Endometrial microvascular endothelial cells (primary cell): ENCODE measurements around the gene TPMT. TPM values are rescaled to one million over a fixed set of nuclear protein-coding genes. Genes with fewer than 3 reads are reported as not detected.
"Not testable (repeated sequence)": the region's sequence is repeated elsewhere in the genome, so short reads cannot be mapped to it uniquely, and the experiment has no call there.

Experiments used
- in situ Hi-C: cut with HindIII; loops from 2 replicates; pipeline ENCODE4 v1.10.0; 2017; ENCODE audit warnings: low sequenced_read_pairs, low pct_unique_long_range_greater_than_20kb; ENCODE audit errors: inconsistent ontology term
- total RNA-seq: library from RNA; depleted of rRNA; stranded (reverse); fragments of >200 nt; gene quantifications from one replicate; pipeline ENCODE4 v1.2.3, GENCODE V29; 2015; ENCODE audit errors: inconsistent ontology term

The TPMT gene
- total RNA-seq = 21.4 TPM

- in situ Hi-C loops = no loop called here
Observed at GRCh38 chr6:18154507-18155149, at the start of gene TPMT. Gene TPMT, minus strand, starts transcription at chr6:18155077. Its CDS starts 5,950 bp downstream, at chr6:18149127.

- in situ Hi-C loops = no loop called here
Observed at GRCh38 chr6:18203786-18204185, 48.9 kb upstream of the TPMT start.

GRCh38 chr6:18192026-18192425 lies 37.1 kb upstream of the TPMT start:
- in situ Hi-C loops = no loop called here

- in situ Hi-C loops = no loop called here
Observed at GRCh38 chr6:18189196-18189595, 34.3 kb upstream of the TPMT start.

- in situ Hi-C loops = no loop called here
Observed at GRCh38 chr6:18187701-18188100, 32.8 kb upstream of the TPMT start.

GRCh38 chr6:18186540-18187250 lies 31.8 kb upstream of the TPMT start:
- in situ Hi-C loops = no loop called here

GRCh38 chr6:18186033-18186432 lies 31.2 kb upstream of the TPMT start:
- in situ Hi-C loops = no loop called here

- in situ Hi-C loops = no loop called here
Observed at GRCh38 chr6:18185624-18186023, 30.7 kb upstream of the TPMT start.

GRCh38 chr6:18183766-18184165 lies 28.9 kb upstream of the TPMT start:
- in situ Hi-C loops = no loop called here

- in situ Hi-C loops = no loop called here
Observed at GRCh38 chr6:18182568-18182967, 27.7 kb upstream of the TPMT start.

- in situ Hi-C loops = no loop called here
Observed at GRCh38 chr6:18179770-18180356, 25.0 kb upstream of the TPMT start.

GRCh38 chr6:18178960-18179615 lies 24.2 kb upstream of the TPMT start:
- in situ Hi-C loops = no loop called here

- in situ Hi-C loops = no loop called here
Observed at GRCh38 chr6:18177286-18177965, 22.5 kb upstream of the TPMT start.

GRCh38 chr6:18176198-18176597 lies 21.3 kb upstream of the TPMT start:
- in situ Hi-C loops = not testable (repeated sequence)

GRCh38 chr6:18171871-18172270 lies 17.0 kb upstream of the TPMT start:
- in situ Hi-C loops = no loop called here

GRCh38 chr6:18168264-18168663 lies 13.4 kb upstream of the TPMT start:
- in situ Hi-C loops = no loop called here

GRCh38 chr6:18166312-18167036 lies 11.6 kb upstream of the TPMT start:
- in situ Hi-C loops = no loop called here

GRCh38 chr6:18165751-18166150 lies 10.9 kb upstream of the TPMT start:
- in situ Hi-C loops = no loop called here

- in situ Hi-C loops = no loop called here
Observed at GRCh38 chr6:18162401-18162800, 7.5 kb upstream of the TPMT start.
